ENCODE results near the gene NAT8L.
A peak's percentile ranks its signal among the peaks of the same experiment; 100 is the strongest.

Gene NAT8L

DNA sequence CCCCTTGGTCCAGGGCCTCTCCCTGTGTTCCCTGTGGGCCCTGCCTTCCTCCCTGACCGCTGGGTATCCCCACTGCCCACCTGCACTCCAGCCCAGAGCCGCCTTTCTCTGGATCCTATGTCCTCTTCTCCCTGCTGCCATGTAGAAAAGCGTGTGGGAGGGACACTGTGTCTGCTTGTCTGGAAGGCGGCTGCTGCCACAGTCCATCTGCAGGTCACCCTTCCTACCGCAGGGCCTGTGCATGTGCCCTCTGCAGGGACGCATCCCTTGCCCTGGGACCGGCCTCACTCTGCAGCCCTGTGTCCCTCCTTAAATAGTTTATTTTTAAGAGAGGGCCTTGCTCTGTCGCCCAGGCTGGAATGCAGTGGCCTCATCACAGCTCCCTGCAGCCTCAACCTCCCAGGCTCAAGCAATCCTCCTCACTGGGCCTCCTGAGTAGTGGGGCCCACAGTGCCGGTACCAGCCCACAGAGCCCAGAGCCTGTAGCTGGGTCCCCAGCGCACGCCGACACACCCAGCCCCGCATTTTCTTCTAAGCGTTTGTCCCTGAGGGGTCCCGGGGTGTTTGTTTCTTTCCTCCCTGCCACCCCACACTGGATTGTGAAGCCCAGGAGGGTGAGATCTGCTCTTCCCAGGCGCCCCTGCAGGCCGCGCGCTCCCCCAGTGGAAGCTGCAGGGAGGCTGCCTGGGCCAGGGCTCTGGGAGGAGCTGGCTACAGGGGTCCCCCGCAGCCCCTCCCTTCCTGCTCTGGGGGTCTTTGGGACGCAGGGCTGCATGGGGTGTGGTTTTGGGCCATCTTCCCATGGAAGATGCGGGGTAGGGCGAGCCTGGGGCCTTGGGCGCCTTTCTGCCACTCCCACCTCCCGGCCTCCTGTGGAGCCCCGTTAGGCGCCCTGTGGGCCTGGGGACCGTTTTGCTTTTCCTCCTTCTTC is 12.8 kb upstream of the NAT8L start:
- DNase-seq = no peak

- DNase-seq = no peak
Observed at GRCh38 chr4:2047031-2047660, 12.0 kb upstream of the NAT8L start.

DNA sequence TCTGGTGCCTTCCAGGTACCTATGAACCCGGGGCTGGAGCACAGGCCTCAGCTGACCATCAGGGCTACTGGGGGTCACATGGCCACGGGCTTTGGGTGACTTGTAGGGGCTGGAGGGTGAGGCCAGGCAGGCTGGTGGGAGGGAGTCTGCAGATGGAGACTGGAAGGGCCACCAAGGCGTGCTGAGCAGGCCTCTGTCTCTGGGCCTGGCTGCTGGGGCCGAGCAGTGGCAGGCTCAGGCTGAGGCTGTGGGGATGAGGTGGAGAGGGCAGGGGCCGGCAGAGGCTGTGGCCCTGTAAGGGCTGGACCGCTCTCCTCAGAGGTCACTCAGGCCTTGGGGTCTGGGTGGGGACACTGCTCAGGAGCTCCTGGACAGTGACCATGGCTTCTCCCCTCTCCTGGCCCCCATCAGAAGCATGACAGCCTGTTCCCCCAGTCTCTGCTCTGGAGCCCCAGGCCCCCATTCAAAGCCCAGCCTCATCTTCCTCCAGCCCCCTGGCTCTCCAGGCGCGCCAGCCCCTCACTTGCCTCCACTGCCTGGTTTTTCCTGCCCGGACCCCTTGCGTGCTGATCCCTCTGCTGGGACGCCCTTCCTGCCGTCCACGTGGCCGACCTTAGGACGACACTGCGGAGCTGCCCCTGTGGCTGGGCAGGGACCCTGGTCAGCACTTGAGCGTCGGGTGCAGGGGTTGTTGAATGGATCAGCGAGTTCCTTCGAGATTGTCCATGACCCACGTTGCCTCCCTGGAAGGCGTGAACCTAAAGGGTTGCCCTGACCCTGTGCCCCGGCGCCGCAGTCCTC is 11.1 kb upstream of the NAT8L start:
- DNase-seq = no peak

- DNase-seq = no peak
Observed at GRCh38 chr4:2048831-2049230, 10.3 kb upstream of the NAT8L start.

- DNase-seq = no peak
Observed at GRCh38 chr4:2049381-2049780, 9.7 kb upstream of the NAT8L start.

DNA sequence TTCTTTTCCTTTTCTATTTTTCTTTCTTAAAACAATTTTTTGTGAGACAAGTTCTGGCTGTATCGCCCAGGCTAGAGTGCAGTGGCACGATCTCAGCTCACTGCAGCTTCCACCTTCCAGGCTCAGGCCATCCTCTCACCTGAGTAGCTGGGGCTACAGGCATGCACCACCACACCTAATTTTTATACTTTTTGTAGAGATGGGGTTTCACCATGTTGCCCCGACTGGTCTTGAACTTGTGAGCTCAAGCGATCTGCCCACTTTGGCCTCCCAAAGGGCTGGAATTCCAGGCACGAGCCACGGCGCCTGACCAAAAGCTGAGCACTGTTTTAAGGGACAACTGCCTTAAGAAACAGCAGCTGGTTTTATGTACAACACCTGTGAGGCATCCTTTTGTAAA is 9.3 kb upstream of the NAT8L start:
- no peak for DNase-seq

DNA sequence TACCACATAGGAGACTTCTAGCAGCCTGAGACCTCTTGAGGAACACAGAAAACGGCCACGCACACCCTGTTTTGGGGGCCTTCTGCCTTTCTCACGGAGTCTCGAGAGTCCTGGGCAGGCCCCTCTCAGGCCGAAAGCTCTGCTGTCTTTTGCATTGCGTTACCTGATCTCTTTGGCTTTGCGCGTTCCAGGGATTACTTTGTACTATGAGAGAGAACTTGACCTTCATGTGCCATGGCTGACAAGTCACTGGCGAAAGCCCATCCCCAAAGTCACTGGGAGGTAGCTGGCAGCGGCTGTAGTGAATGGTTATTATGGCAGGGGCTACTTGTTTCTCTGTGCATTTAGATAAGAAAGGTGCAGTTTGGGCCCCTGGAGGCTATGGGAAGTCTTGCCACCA is 8.0 kb upstream of the NAT8L start:
- DNase-seq = no peak

DNA sequence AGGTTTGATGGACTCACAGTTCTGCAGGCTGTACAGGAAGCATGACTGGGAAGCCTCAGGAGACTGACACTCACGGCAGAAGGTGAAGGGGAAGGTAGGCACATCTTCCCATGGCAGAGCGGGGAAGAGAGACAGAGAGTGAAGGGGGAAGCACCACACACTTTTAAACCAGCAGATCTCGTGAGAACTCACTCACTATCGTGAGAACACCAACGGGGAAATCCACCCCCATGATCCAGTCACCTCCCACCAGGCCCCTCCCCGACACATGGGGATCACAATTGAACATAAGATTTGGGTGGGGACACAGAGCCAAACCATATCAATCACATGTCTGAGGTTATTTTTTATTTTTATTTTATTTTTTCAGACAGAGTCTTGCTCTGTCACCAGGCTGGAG is 4.9 kb upstream of the NAT8L start:
- DNase-seq = no peak

GRCh38 chr4:2057382-2058065 is 1.6 kb upstream of the NAT8L start:
- DNase-seq = no peak

GRCh38 chr4:2058264-2059045 is 672 bp upstream of the NAT8L start:
- DNase-seq = no peak

DNA sequence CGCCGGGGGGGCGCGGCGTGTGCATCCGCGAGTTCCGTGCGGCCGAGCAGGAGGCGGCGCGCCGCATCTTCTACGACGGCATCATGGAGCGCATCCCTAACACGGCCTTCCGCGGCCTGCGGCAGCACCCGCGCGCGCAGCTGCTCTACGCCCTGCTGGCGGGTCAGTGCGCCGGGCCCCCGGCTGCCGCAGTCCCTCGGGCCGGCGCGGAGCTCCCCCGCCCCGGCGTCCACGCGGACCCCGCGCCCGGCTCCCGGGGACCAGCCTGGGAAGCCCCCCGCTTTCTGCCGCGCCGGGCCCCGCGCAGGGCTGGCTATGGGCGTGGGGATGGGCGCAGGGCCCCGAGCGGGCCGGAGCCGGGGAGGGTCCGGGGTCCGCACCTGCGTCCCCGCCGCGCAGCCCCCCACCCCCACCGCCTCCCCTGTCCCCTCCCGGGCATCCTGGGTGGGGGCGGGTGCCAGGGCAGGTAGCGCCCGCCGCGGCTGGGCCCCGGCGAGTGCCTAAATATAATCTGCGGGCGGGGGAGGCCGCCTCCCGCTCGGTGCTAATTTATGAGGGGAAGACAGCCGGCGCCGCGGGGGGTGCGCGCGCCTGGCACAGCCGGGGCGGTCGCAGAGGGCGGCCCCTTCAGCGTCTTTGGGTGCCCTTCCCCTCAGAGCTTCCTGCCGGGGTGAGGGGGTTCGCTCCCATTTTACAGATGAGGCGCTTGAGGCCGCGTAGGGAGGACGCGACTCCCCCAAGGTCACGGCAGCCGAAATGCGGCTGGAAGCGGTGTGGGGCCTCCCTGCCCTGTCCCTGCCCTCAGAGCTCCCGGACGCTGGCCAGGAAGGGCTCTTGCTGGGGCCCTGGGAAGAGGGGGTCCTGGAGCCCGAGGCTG is 837 bp downstream of the NAT8L start:
- no peak for DNase-seq

DNA sequence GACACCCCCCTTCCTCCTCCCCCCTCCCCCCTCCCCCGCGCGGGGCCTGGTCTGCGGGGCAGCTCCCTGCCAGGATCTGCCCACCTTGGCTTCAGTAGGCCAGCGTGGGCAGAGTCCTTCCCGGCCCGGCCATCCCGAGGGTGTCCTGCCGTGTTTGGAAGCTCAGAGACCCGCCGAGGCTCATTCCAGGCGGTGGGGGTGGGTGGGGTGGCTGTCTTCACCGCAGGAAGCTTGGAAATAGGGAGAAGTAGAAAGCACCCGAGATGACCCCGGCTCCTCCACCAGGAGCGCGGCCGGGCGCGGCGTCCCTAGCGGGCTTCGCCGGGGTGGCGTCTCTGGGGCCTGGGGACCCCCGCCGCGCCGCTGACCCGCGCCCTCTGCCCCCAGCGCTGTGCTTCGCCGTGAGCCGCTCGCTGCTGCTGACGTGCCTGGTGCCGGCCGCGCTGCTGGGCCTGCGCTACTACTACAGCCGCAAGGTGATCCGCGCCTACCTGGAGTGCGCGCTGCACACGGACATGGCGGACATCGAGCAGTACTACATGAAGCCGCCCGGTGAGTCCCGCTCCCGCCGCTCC is 1.6 kb downstream of the NAT8L start:
- peak; percentile 3 for DNase-seq

GRCh38 chr4:2061186-2062131 is 2.3 kb downstream of the NAT8L start:
- DNase-seq = peak; percentile 15

DNA sequence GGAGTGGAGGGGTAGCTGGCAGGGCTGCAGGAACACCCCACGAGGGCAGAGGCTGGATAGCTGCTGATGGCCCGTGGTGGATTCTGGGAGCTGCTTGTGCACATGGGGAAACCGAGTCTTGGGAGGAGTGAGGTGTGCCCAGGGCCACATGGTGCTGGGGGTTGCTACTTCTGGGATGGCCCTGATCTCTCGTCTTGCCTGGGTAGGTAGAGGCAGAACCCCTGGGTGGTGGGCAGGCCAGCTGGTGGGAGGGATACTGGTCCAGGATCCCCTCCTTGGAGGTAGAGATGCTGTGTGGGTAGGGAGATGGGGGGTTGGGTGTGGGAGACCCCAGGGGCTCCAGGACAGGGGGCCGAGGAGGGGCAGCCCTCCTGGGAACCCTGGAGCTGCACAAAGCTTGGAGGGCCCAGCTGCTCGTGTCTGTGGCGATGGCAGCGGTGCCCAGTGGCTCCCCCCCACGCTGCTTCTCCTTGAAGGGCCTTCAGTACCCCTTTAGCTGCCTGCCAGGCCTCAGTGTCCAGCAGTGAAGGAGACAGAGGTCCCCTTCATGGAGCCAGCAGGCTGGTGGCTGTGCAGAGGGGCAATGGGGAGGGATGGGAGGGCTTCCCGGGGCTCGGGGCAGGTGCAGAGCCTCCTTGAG is 3.2 kb downstream of the NAT8L start:
- peak; percentile 12 for DNase-seq

- DNase-seq = peak; percentile 16
Observed at GRCh38 chr4:2062808-2063524, 3.8 kb downstream of the NAT8L start.

- peak; percentile 13 for DNase-seq
Observed at GRCh38 chr4:2063557-2064275, 4.6 kb downstream of the NAT8L start.

GRCh38 chr4:2064276-2064991 is 5.3 kb downstream of the NAT8L start:
- peak; percentile 12 for DNase-seq

Data from CD4-positive, alpha-beta T cell treated with Interleukin-15 for 1 hour (primary cell).